ENCODE measurements around the gene MKX. TPM values are rescaled to one million over a fixed set of nuclear protein-coding genes. Genes with fewer than 3 reads are reported as not detected.

The MKX gene, protein sequence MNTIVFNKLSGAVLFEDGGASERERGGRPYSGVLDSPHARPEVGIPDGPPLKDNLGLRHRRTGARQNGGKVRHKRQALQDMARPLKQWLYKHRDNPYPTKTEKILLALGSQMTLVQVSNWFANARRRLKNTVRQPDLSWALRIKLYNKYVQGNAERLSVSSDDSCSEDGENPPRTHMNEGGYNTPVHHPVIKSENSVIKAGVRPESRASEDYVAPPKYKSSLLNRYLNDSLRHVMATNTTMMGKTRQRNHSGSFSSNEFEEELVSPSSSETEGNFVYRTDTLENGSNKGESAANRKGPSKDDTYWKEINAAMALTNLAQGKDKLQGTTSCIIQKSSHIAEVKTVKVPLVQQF
- total RNA-seq (1 to 10 TPM; 2.0 to 3.5 TPM), polyA plus RNA-seq (under 1 TPM; 0.50 to 0.83 TPM)
- long read RNA-seq, donor 1 = 0 reads
- long read RNA-seq, donor 2 = 0 reads
- long read RNA-seq, donor 3 = 0 reads
- long read RNA-seq, donor 4 = 0 reads
- long read RNA-seq, donor 5 = 0 reads

DNA sequence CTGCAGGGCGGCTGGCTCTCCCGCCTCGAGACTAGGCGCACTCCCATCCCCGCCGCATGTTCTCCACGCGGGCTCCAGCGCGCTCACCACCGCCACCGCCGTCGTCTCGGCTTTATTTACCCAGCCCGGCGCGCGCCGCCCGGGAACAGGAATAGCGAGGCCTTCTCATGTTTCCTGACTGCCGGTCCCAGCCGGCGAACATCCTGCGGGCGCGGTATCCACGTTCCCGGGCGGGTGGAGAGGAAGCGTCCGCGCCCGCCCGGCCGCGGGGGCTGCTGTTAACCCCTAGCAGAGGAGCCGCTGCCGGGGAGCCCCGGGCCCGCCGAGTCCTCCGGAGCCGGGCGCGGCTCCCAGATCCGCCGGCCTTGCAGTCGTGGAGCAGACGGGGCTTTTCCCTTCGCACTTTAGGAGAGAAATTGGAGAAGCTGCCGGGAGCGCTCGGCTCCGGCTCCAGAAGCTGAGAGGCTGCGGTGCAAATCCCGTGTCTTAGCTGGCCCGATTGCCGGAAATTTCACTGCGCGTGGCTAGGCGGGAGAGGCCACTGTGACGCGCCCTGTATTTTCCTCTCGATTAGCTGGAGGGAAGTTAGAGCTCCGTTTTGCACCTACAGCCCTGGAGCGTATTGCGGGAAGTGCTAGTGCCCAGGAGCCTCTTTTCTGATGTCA, at the start of gene MKX:
TSS of gene MKX (minus strand) at position 88 of the 665 bp plus-strand sequence. CDS start 2,404 bp downstream, outside the sequence.
- no peaks in the 10 kb centered on the region for H3K36me3 ChIP-seq (ENCODE audit: control insufficient read depth in 4 of 4, insufficient read depth in 4 of 4, low read length in 4 of 4)
- peaks cover 0 to 2% (median 0%) of the 10 kb centered on the region in 4 donors for H3K9me3 ChIP-seq (ENCODE audit: control insufficient read depth in 4 of 4, insufficient read depth in 3 of 4, low read length in 3 of 4)
- H3K4me1 ChIP-seq (ENCODE audit: control insufficient read depth in 5 of 5, insufficient read depth in 5 of 5, low read length in 5 of 5) = peaks cover 0 to 47% (median 14%) of the 10 kb centered on the region in 5 donors
- ATAC-seq (ENCODE audit: insufficient read depth, low FRiP score) (no peak), DNase-seq (peak; percentile 61 to 77 (median 76))
- TF ChIP-seq, protein P1, sequence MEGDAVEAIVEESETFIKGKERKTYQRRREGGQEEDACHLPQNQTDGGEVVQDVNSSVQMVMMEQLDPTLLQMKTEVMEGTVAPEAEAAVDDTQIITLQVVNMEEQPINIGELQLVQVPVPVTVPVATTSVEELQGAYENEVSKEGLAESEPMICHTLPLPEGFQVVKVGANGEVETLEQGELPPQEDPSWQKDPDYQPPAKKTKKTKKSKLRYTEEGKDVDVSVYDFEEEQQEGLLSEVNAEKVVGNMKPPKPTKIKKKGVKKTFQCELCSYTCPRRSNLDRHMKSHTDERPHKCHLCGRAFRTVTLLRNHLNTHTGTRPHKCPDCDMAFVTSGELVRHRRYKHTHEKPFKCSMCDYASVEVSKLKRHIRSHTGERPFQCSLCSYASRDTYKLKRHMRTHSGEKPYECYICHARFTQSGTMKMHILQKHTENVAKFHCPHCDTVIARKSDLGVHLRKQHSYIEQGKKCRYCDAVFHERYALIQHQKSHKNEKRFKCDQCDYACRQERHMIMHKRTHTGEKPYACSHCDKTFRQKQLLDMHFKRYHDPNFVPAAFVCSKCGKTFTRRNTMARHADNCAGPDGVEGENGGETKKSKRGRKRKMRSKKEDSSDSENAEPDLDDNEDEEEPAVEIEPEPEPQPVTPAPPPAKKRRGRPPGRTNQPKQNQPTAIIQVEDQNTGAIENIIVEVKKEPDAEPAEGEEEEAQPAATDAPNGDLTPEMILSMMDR (IDR thresholded peaks at IDR 0.05; ENCODE audit: control extremely low read depth, extremely low read depth) = no peak
- H3K27me3 ChIP-seq (ENCODE audit: control insufficient read depth in 3 of 3, insufficient read depth in 3 of 3, low read length in 2 of 3) = peaks cover 5 to 84% (median 76%) of the 10 kb centered on the region in 3 donors
- 1 to 2% methylated on average over 69 of the region's 69 CpGs for WGBS, 2 donors
- H3K9ac ChIP-seq (ENCODE audit: insufficient read depth in 1 of 2, low read length in 2 of 2) = no peak within 1 kb of the TSS
- no peak within 1 kb of the TSS for H3K27ac ChIP-seq (ENCODE audit: low read depth in 1 of 2, low read length in 1 of 2)
- peak within 1 kb of the TSS; percentile 1 for H3K4me3 ChIP-seq

DNA sequence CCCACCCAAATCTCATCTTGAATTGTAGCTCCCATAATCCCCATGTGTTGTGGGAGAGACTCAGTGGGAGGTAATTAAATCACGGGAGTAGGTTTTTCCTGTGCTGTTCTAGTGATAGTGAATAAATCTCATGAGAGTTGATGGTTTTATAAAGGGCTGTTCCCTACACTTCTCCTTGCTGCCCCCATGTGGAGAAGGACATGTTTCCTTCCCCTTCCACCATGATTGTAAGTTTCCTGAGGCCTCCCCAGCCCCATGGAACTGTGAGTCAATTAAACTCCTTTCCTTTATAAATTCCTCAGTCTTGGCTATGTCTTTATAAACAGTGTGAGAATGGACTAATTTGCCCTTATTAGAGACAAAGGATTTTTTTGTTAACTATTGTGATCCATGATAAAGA, 48.5 kb upstream of the MKX start:
- no peaks in the 10 kb centered on the region for H3K36me3 ChIP-seq (ENCODE audit: control insufficient read depth in 4 of 4, insufficient read depth in 4 of 4, low read length in 4 of 4)
- ATAC-seq (ENCODE audit: insufficient read depth, low FRiP score) (no peak), DNase-seq (no peak)
- TF ChIP-seq, protein P1 (IDR thresholded peaks at IDR 0.05; ENCODE audit: control extremely low read depth, extremely low read depth) = no peak
- 58 to 89% methylated on average over 1 of the region's 1 CpG for WGBS, 2 donors
- no peaks in the 10 kb centered on the region for H3K9me3 ChIP-seq (ENCODE audit: control insufficient read depth in 4 of 4, insufficient read depth in 3 of 4, low read length in 3 of 4)
- no peaks in the 10 kb centered on the region for H3K4me1 ChIP-seq (ENCODE audit: control insufficient read depth in 5 of 5, insufficient read depth in 5 of 5, low read length in 5 of 5)
- H3K27me3 ChIP-seq (ENCODE audit: control insufficient read depth in 3 of 3, insufficient read depth in 3 of 3, low read length in 2 of 3) = peaks cover 0 to 2% (median 0%) of the 10 kb centered on the region in 3 donors
- H3K4me3 ChIP-seq = no peak overlapping the region
- no peak overlapping the region for H3K27ac ChIP-seq (ENCODE audit: low read depth in 1 of 2, low read length in 1 of 2)
- no peak overlapping the region for H3K9ac ChIP-seq (ENCODE audit: insufficient read depth in 1 of 2, low read length in 2 of 2)

DNA sequence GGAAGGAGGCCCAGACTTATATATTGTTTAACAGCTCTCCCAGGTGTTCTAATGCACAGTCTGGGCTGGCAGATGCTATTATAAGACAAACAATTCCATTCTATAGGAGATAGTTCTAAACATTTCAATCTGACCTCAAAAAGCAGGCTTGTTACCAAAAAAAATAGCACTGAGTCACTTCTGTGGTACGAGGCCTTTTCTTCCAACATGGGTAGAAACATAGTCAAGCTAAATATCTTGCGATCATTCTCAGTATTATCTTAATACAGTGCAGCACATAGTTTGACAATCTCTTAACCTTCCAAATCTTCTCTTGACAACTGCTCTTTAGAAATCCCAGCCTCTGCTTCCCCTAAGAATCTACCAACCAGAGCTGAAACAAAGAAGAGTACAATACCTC, 46.6 kb upstream of the MKX start:
- no peaks in the 10 kb centered on the region for H3K9me3 ChIP-seq (ENCODE audit: control insufficient read depth in 4 of 4, insufficient read depth in 3 of 4, low read length in 3 of 4)
- no peak overlapping the region for H3K9ac ChIP-seq (ENCODE audit: insufficient read depth in 1 of 2, low read length in 2 of 2)
- H3K27ac ChIP-seq (ENCODE audit: low read depth in 1 of 2, low read length in 1 of 2) = no peak overlapping the region
- DNase-seq = no peak
- 83 to 89% methylated on average over 2 of the region's 2 CpGs for WGBS, 2 donors
- TF ChIP-seq, protein P1 (IDR thresholded peaks at IDR 0.05; ENCODE audit: control extremely low read depth, extremely low read depth) = no peak
- no peaks in the 10 kb centered on the region for H3K36me3 ChIP-seq (ENCODE audit: control insufficient read depth in 4 of 4, insufficient read depth in 4 of 4, low read length in 4 of 4)
- H3K27me3 ChIP-seq (ENCODE audit: control insufficient read depth in 3 of 3, insufficient read depth in 3 of 3, low read length in 2 of 3) = peaks cover 0 to 2% (median 0%) of the 10 kb centered on the region in 3 donors
- no peaks in the 10 kb centered on the region for H3K4me1 ChIP-seq (ENCODE audit: control insufficient read depth in 5 of 5, insufficient read depth in 5 of 5, low read length in 5 of 5)
- ATAC-seq (ENCODE audit: insufficient read depth, low FRiP score) = no peak
- no peak overlapping the region for H3K4me3 ChIP-seq

Data from lung (tissue), 16 donors.